Measurements from ENCODE around the gene SLC16A4. TPM values are rescaled to one million over a fixed set of nuclear protein-coding genes. Genes with fewer than 3 reads are reported as not detected.

SLC16A4 gene
- total RNA-seq, 4 donors from 2014 or later = 1.2 to 3.5 (median 2.9) TPM

GRCh38 chr1:110321846-110322245 lies 69.0 kb downstream of the SLC16A4 start:
- no peak for DNase-seq
- H3K4me3 ChIP-seq = no peak overlapping the region
- no peak overlapping the region for H3K27ac ChIP-seq
- H3K27me3 ChIP-seq = no peaks in the 10 kb centered on the region
- ATAC-seq = no peak
- no peaks in the 10 kb centered on the region for H3K9me3 ChIP-seq
- in situ Hi-C loops (cut with MboI; ENCODE audit: low sequenced_read_pairs in 4 of 4) = no loop called here
- intact Hi-C loops (cut with DNase I; ENCODE audit: low total_unique reads) = no loop called here
- TF ChIP-seq POLR2A (IDR thresholded peaks at IDR 0.05) = no peak
- TF ChIP-seq, protein P1, sequence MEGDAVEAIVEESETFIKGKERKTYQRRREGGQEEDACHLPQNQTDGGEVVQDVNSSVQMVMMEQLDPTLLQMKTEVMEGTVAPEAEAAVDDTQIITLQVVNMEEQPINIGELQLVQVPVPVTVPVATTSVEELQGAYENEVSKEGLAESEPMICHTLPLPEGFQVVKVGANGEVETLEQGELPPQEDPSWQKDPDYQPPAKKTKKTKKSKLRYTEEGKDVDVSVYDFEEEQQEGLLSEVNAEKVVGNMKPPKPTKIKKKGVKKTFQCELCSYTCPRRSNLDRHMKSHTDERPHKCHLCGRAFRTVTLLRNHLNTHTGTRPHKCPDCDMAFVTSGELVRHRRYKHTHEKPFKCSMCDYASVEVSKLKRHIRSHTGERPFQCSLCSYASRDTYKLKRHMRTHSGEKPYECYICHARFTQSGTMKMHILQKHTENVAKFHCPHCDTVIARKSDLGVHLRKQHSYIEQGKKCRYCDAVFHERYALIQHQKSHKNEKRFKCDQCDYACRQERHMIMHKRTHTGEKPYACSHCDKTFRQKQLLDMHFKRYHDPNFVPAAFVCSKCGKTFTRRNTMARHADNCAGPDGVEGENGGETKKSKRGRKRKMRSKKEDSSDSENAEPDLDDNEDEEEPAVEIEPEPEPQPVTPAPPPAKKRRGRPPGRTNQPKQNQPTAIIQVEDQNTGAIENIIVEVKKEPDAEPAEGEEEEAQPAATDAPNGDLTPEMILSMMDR (IDR thresholded peaks at IDR 0.05 in 4 of 5, conservative IDR thresholded peaks at IDR 0.05 in 1 of 5) = no peak
- no peaks in the 10 kb centered on the region for H3K4me1 ChIP-seq
- no peaks in the 10 kb centered on the region for H3K36me3 ChIP-seq

- H3K36me3 ChIP-seq = no peaks in the 10 kb centered on the region
- H3K27me3 ChIP-seq = no peaks in the 10 kb centered on the region
- H3K4me3 ChIP-seq = no peak overlapping the region
- no peak for TF ChIP-seq POLR2A (IDR thresholded peaks at IDR 0.05)
- TF ChIP-seq, protein P1 (IDR thresholded peaks at IDR 0.05 in 4 of 5, conservative IDR thresholded peaks at IDR 0.05 in 1 of 5) = no peak
- DNase-seq = no peak
- H3K27ac ChIP-seq = no peak overlapping the region
- ATAC-seq = no peak
- in situ Hi-C loops (cut with MboI; ENCODE audit: low sequenced_read_pairs in 4 of 4) (no loop called here), intact Hi-C loops (cut with DNase I; ENCODE audit: low total_unique reads) (no loop called here)
- no peaks in the 10 kb centered on the region for H3K9me3 ChIP-seq
- no peaks in the 10 kb centered on the region for H3K4me1 ChIP-seq
Observed at GRCh38 chr1:110321045-110321444, 69.8 kb downstream of the SLC16A4 start.

DNA sequence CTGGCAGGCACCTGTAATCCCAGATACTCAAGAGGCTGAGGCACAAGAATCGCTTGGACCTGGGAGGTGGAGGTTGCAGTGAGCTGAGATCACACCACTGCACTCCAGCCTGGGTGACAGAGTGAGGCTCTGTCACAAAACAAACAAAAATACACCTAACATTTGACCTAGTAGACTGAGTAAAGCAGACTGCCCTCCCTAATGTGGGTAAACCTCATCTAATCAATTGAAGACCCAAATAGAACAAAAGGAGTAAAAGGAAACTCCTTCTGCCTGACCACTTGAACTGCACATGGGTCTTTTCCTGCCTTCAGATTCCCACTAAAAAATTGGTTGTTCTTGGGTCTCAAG lies 70.7 kb downstream of the SLC16A4 start:
- Histone ChIP-seq H3K4me3 (no peak overlapping the region), H3K4me1 (no peaks in the 10 kb centered on the region), H3K36me3 (no peaks in the 10 kb centered on the region), H3K27me3 (no peaks in the 10 kb centered on the region), H3K27ac (no peak overlapping the region), H3K9me3 (no peaks in the 10 kb centered on the region)
- no peak for DNase-seq
- TF ChIP-seq, protein P1 (IDR thresholded peaks at IDR 0.05 in 4 of 5, conservative IDR thresholded peaks at IDR 0.05 in 1 of 5) = no peak
- no peak for TF ChIP-seq POLR2A (IDR thresholded peaks at IDR 0.05)
- in situ Hi-C loops (cut with MboI; ENCODE audit: low sequenced_read_pairs in 4 of 4) = no loop called here
- ATAC-seq = no peak
- intact Hi-C loops (cut with DNase I; ENCODE audit: low total_unique reads) = no loop called here

GRCh38 chr1:110319332-110320167 lies 71.3 kb downstream of the SLC16A4 start:
- Histone ChIP-seq H3K4me3 (no peak overlapping the region), H3K27me3 (no peaks in the 10 kb centered on the region), H3K9me3 (no peaks in the 10 kb centered on the region), H3K36me3 (no peaks in the 10 kb centered on the region), H3K4me1 (no peaks in the 10 kb centered on the region), H3K27ac (no peak overlapping the region)
- no peak for ATAC-seq
- in situ Hi-C loops (cut with MboI; ENCODE audit: low sequenced_read_pairs in 4 of 4) (loop anchor here in 1 of 4 donors (10.0 kb wide), 1 partner anchor 135 kb away; the partner anchor contains the start of gene PROK1), intact Hi-C loops (cut with DNase I; ENCODE audit: low total_unique reads) (no loop called here)
- no peak for DNase-seq
- TF ChIP-seq, protein P1 (IDR thresholded peaks at IDR 0.05 in 4 of 5, conservative IDR thresholded peaks at IDR 0.05 in 1 of 5) = no peak
- no peak for TF ChIP-seq POLR2A (IDR thresholded peaks at IDR 0.05)

Measured in gastrocnemius medialis (tissue), 4 donors.